GM12891 (cell line): ENCODE measurements around the gene SLC1A2.

Source experiments
- DNase-seq: peaks from one replicate; pipeline ENCODE4 v3.0.0; 2011; ENCODE audit warnings: low spot score; ENCODE audit not compliant: insufficient read length
- FAIRE-seq: peaks from 2 replicates; lab custom pipeline; 2011; peaks lifted over from hg19 to GRCh38; lab: Jason Lieb, UNC
- PAX5 ChIP-seq: IDR thresholded peaks from 2 replicates; pipeline ENCODE4 v1.6.1; 2011; ENCODE audit warnings: low read length, moderate library complexity, mild to moderate bottlenecking; ENCODE audit not compliant: insufficient read depth, severe bottlenecking
- POLR2A ChIP-seq: IDR thresholded peaks from 2 replicates; pipeline ENCODE4 v1.6.1; 2011; ENCODE audit warnings: low read depth, low read length, control low read depth
- POLR2AphosphoS5 ChIP-seq: IDR thresholded peaks from 2 replicates; pipeline ENCODE4 v1.6.1; 2011; ENCODE audit warnings: low read depth, low read length, control low read depth
- POU2F2 ChIP-seq: IDR thresholded peaks from 2 replicates; pipeline ENCODE4 v1.6.1; 2011; ENCODE audit warnings: low read depth, mild to moderate bottlenecking, control low read depth, low read length, moderate library complexity
- SPI1 ChIP-seq: IDR thresholded peaks from 2 replicates; pipeline ENCODE4 v1.6.1; 2011; ENCODE audit warnings: low read depth, low read length, control low read depth
- TAF1 ChIP-seq: IDR thresholded peaks from 2 replicates; pipeline ENCODE4 v1.6.1; 2011; ENCODE audit warnings: low read depth, low read length, control low read depth

Gene SLC1A2

GRCh38 chr11:35393098-35393497, 26.3 kb downstream of the SLC1A2 start:
- DNase-seq (no peak), FAIRE-seq (no peak)
- no peak for TF ChIP-seq PAX5
- TF ChIP-seq POU2F2: no peak

- DNase-seq (peak; percentile 28), FAIRE-seq (peak; percentile 81)
- TF ChIP-seq POLR2AphosphoS5 (no peak), TAF1 (no peak), PAX5 (no peak), POLR2A (no peak), POU2F2 (peak; percentile 27; the same call in 1 of the 2 replicates)
These were observed 27.3 kb downstream of the SLC1A2 start for GRCh38 chr11:35391922-35392688.

- DNase-seq: no peak
- peak; percentile 80 for TF ChIP-seq POU2F2
- TF ChIP-seq TAF1: no peak
- FAIRE-seq: peak; percentile 91
These were observed 28.3 kb downstream of the SLC1A2 start for GRCh38 chr11:35390737-35391682.

GRCh38 chr11:35389897-35390465, 29.4 kb downstream of the SLC1A2 start:
- peak; percentile 85 for FAIRE-seq
- TF ChIP-seq POLR2A (no peak), POU2F2 (no peak), TAF1 (no peak), PAX5 (no peak), POLR2AphosphoS5 (no peak), SPI1 (no peak)
- DNase-seq: no peak

GRCh38 chr11:35389112-35389511, 30.2 kb downstream of the SLC1A2 start:
- DNase-seq (no peak), FAIRE-seq (no peak)
- no peak for TF ChIP-seq POU2F2
- TF ChIP-seq POLR2A: no peak
- TF ChIP-seq PAX5: no peak

GRCh38 chr11:35388061-35388460, 31.3 kb downstream of the SLC1A2 start:
- DNase-seq: no peak
- TF ChIP-seq POU2F2: no peak
- TF ChIP-seq TAF1: no peak
- no peak for TF ChIP-seq PAX5
- FAIRE-seq: no peak

GRCh38 chr11:35387111-35387982, 32.0 kb downstream of the SLC1A2 start:
- TF ChIP-seq SPI1 (no peak), PAX5 (no peak), POLR2AphosphoS5 (no peak), TAF1 (no peak), POU2F2 (no peak), POLR2A (no peak)
- FAIRE-seq (peak; percentile 23), DNase-seq (no peak)

- DNase-seq: no peak
- TF ChIP-seq POU2F2 (no peak), SPI1 (no peak), TAF1 (no peak), PAX5 (no peak), POLR2AphosphoS5 (no peak), POLR2A (no peak)
- FAIRE-seq: no peak
These were observed 35.4 kb downstream of the SLC1A2 start for GRCh38 chr11:35383953-35384352.

GRCh38 chr11:35381709-35382322, 37.5 kb downstream of the SLC1A2 start:
- DNase-seq (no peak), FAIRE-seq (no peak)

More at GRCh38 chr11:35381709-35382322, 37.5 kb downstream of the SLC1A2 start:
- no peak for TF ChIP-seq POLR2AphosphoS5
- no peak for TF ChIP-seq PAX5
- TF ChIP-seq POLR2A: no peak
- no peak for TF ChIP-seq SPI1
- TF ChIP-seq POU2F2: no peak
- TF ChIP-seq TAF1: no peak
